Measurements from ENCODE around the gene VTA1.

- TF ChIP-seq CTCF (conservative IDR thresholded peaks at IDR 0.05; ENCODE audit: low read length) (no peak), EZH2phosphoT487 (IDR thresholded peaks at IDR 0.05; ENCODE audit: borderline replicate concordance) (no peak)
Measured at GRCh38 chr6:142249266-142249665, 102.2 kb downstream of the VTA1 start.
